Ishikawa (cell line): ENCODE results near the gene IGFALS.

Experiments used
- CEBPB ChIP-seq: IDR thresholded peaks from 2 replicates; pipeline ENCODE4 v1.6.1; 2012
- CREB1 ChIP-seq: IDR thresholded peaks from 2 replicates; pipeline ENCODE4 v1.6.1; 2012; ENCODE audit warnings: low read depth
- EGR1 ChIP-seq: IDR thresholded peaks from 2 replicates; pipeline ENCODE4 v1.6.1; 2012
- EP300 ChIP-seq: IDR thresholded peaks from 2 replicates; pipeline ENCODE4 v1.6.1; 2012; ENCODE audit warnings: borderline replicate concordance
- FOXM1 ChIP-seq: IDR thresholded peaks from 2 replicates; pipeline ENCODE4 v1.6.1; 2012; ENCODE audit warnings: low read depth, borderline replicate concordance
- MAX ChIP-seq: IDR thresholded peaks from 2 replicates; pipeline ENCODE4 v1.6.1; 2012
- NFIC ChIP-seq: IDR thresholded peaks from 2 replicates; pipeline ENCODE4 v1.6.1; 2012
- RAD21 ChIP-seq: IDR thresholded peaks from 2 replicates; pipeline ENCODE4 v1.6.1; 2012; ENCODE audit warnings: low read depth
- REST ChIP-seq: IDR thresholded peaks from 2 replicates; pipeline ENCODE4 v1.6.1; 2012; ENCODE audit warnings: low read depth, mild to moderate bottlenecking
- TAF1 ChIP-seq: IDR thresholded peaks from 2 replicates; pipeline ENCODE4 v1.6.1; 2012; ENCODE audit warnings: low read depth, mild to moderate bottlenecking
- TCF12 ChIP-seq: IDR thresholded peaks from 2 replicates; pipeline ENCODE4 v1.6.1; 2012; ENCODE audit warnings: low read depth
- TEAD4 ChIP-seq: IDR thresholded peaks from 2 replicates; pipeline ENCODE4 v1.6.1; 2012
- USF1 ChIP-seq: IDR thresholded peaks from 2 replicates; pipeline ENCODE4 v1.6.1; 2012
- YY1 ChIP-seq: IDR thresholded peaks from 2 replicates; pipeline ENCODE4 v1.6.1; 2012; ENCODE audit warnings: low read depth
- ZBTB7A ChIP-seq: IDR thresholded peaks from 2 replicates; pipeline ENCODE4 v1.6.1; 2012; ENCODE audit warnings: low read depth

The IGFALS gene

GRCh38 chr16:1774448-1774780, 19.1 kb downstream of the IGFALS start:
- TF ChIP-seq ZBTB7A: no peak
- no peak for TF ChIP-seq CEBPB

GRCh38 chr16:1773703-1774447, 19.6 kb downstream of the IGFALS start:
- TF ChIP-seq EGR1 (no peak), CEBPB (no peak), MAX (peak; percentile 3; the same call in 1 of the 2 replicates), ZBTB7A (no peak), TAF1 (no peak), REST (no peak), EP300 (no peak)

GRCh38 chr16:1772908-1773702, 20.4 kb downstream of the IGFALS start, which contains the start of gene MRPS34:
MRPS34 (minus strand) TSS chr16:1773134; CDS start chr16:1773119, 15 bp downstream.
- no peak for TF ChIP-seq EP300
- TF ChIP-seq YY1: peak; percentile 93
- TF ChIP-seq TEAD4: no peak; the same call in 1 of the 2 replicates
- no peak for TF ChIP-seq NFIC
- peak; percentile 99 for TF ChIP-seq TAF1
- TF ChIP-seq TCF12: 0 out of 2 replicates have a peak, but pooled peaks have one; percentile 46
- peak; percentile 56; the same call in 1 of the 2 replicates for TF ChIP-seq USF1
- peak; percentile 76 for TF ChIP-seq ZBTB7A
- peak; percentile 50; the same call in 1 of the 2 replicates for TF ChIP-seq RAD21
- TF ChIP-seq REST: no peak
- TF ChIP-seq CEBPB: no peak
- TF ChIP-seq CREB1: peak; percentile 21; the same call in 1 of the 2 replicates
- TF ChIP-seq EGR1: peak; percentile 53; the same call in 1 of the 2 replicates
- no peak for TF ChIP-seq FOXM1
- TF ChIP-seq MAX: peak; percentile 87

GRCh38 chr16:1772362-1772907, 21.1 kb downstream of the IGFALS start, which contains the start of gene EME2:
EME2 (plus strand) TSS chr16:1772810; CDS start chr16:1773228, 418 bp downstream.
- TF ChIP-seq NFIC (no peak), RAD21 (no peak), CEBPB (no peak), USF1 (no peak), TCF12 (no peak), ZBTB7A (no peak), EGR1 (no peak), FOXM1 (no peak), YY1 (no peak), TAF1 (no peak), REST (no peak)
